GM23248 (cell line): ENCODE measurements around the gene CNN2.

Source experiments
- EZH2 ChIP-seq: fragments of 200-600 bp; sonication (generic); IDR thresholded peaks from 2 replicates; pipeline ENCODE4 v1.6.1; 2018; ENCODE audit warnings: antibody characterized with exemption, mild to moderate bottlenecking; ENCODE audit not compliant: insufficient read depth, poor library complexity, severe bottlenecking
- EZH2phosphoT487 ChIP-seq: fragments of 200-600 bp; sonication (generic); IDR thresholded peaks from 2 replicates; pipeline ENCODE4 v1.6.1; 2018; ENCODE audit warnings: antibody characterized with exemption, moderate library complexity, mild to moderate bottlenecking, low read depth; ENCODE audit not compliant: insufficient read depth

- TF ChIP-seq EZH2phosphoT487 (no peak), EZH2 (no peak)
Measured at GRCh38 chr19:1051791-1052190, 25.4 kb downstream of the CNN2 start.
